Transverse colon (tissue), 3 donors: ENCODE data around the gene NR2F1-AS1.

ENCODE experiments used
- CTCF ChIP-seq, 5 experiments: fragments of 200-600 bp in 3 of 5; fragments of 450-650 bp in 2 of 5; sonication (generic) in 3 of 5; IDR thresholded peaks; 1 replicate in 2 of 5; 2 replicates in 3 of 5; pipeline ENCODE4 v1.5.1; 2016 to 2017; ENCODE audit warnings: antibody characterized with exemption in 5 of 5, inconsistent platforms in 3 of 5, mild to moderate bottlenecking in 2 of 5, moderate library complexity in 1 of 5
- POLR2A ChIP-seq: fragments of 450-650 bp; IDR thresholded peaks from one replicate; pipeline ENCODE4 v1.6.1; 2016; ENCODE audit warnings: antibody characterized with exemption, mild to moderate bottlenecking, moderate library complexity

DNA sequence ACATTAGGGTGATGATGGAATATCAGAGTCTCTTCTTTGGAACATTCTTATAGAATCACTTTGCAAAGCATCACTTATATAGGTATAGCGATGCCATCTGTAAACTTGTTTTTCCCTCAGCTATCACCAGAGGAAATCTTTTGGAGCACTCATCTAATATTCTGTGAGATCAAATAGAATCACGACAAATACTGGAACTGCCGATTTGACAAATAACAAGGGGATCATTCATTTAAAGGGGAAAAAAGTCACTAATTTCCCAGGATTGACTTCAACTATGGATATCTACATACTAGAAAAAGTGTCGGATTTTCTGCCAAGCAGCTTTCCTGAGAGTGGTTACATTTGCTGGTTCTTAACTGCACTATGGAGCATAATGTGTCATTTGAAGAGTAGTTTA, 178.6 kb downstream of the NR2F1-AS1 start:
- TF ChIP-seq CTCF (IDR thresholded peaks at IDR 0.05) (no peak), POLR2A (no peak)
